GM13976 (cell line): ENCODE data around the gene ELOVL1.

Experiments used
- DNase-seq: peaks from one replicate; pipeline ENCODE4 v3.0.0; 2012; ENCODE audit warnings: low spot score
- in situ Hi-C: fragments of 300-500 bp; cut with MboI; formaldehyde crosslinking; loops from one replicate; pipeline ENCODE4 v1.12.0; 2022; ENCODE audit warnings: low sequenced_read_pairs, mixed read lengths, inconsistent platforms; ENCODE audit not compliant: unreplicated experiment
- TF ChIP-seq, protein P1 (sequence below): IDR thresholded peaks from 2 replicates; pipeline ENCODE4 v1.5.1; 2012; ENCODE audit warnings: borderline replicate concordance, mild to moderate bottlenecking; ENCODE audit not compliant: insufficient read depth; ENCODE audit errors: extremely low read depth, missing control alignments, control extremely low read depth

Gene ELOVL1

DNA sequence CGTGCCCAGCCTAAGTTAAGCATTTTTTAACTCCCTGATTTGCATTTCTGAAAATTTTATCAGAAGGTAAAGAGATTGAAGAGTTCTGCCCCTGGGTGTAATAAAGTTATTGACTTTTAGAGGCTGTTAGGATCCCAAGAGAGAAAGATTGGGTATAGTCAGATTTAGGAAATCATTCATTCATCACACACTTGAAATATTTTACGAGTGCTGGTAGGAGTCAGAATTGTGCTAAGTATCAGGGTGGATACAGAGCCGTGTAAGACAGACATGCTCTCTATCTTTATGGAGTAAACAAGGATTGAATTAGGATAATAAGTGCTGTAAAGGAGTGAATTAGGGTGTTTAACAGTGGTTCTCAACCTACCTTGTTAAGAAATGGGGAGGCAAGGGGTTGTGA is 24.9 kb upstream of the ELOVL1 start:
- DNase-seq = no peak
- TF ChIP-seq, protein P1, sequence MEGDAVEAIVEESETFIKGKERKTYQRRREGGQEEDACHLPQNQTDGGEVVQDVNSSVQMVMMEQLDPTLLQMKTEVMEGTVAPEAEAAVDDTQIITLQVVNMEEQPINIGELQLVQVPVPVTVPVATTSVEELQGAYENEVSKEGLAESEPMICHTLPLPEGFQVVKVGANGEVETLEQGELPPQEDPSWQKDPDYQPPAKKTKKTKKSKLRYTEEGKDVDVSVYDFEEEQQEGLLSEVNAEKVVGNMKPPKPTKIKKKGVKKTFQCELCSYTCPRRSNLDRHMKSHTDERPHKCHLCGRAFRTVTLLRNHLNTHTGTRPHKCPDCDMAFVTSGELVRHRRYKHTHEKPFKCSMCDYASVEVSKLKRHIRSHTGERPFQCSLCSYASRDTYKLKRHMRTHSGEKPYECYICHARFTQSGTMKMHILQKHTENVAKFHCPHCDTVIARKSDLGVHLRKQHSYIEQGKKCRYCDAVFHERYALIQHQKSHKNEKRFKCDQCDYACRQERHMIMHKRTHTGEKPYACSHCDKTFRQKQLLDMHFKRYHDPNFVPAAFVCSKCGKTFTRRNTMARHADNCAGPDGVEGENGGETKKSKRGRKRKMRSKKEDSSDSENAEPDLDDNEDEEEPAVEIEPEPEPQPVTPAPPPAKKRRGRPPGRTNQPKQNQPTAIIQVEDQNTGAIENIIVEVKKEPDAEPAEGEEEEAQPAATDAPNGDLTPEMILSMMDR = no peak
- in situ Hi-C loops = no loop called here

- TF ChIP-seq, protein P1 = no peak
- DNase-seq = peak; percentile 97
- in situ Hi-C loops = no loop called here
Observed at GRCh38 chr1:43389326-43390313, 21.8 kb upstream of the ELOVL1 start, which contains the start of the genes MED8 and SZT2. Gene MED8, minus strand, starts transcription at chr1:43389800. Its CDS starts 36 bp downstream, at chr1:43389764. Gene SZT2, plus strand, starts transcription at chr1:43389899. Its CDS starts 70 bp downstream, at chr1:43389969.

- TF ChIP-seq, protein P1 = no peak
- in situ Hi-C loops = no loop called here
Observed at GRCh38 chr1:43388613-43389012, 20.8 kb upstream of the ELOVL1 start.

GRCh38 chr1:43387976-43388599 is 20.3 kb upstream of the ELOVL1 start:
- in situ Hi-C loops = no loop called here
- no peak for DNase-seq
- TF ChIP-seq, protein P1 = no peak

More at GRCh38 chr1:43388613-43389012, 20.8 kb upstream of the ELOVL1 start:
- no peak for DNase-seq

GRCh38 chr1:43386676-43387075 is 18.9 kb upstream of the ELOVL1 start:
- in situ Hi-C loops = no loop called here
- TF ChIP-seq, protein P1 = no peak
- no peak for DNase-seq

GRCh38 chr1:43383449-43383848 is 15.6 kb upstream of the ELOVL1 start:
- TF ChIP-seq, protein P1 = no peak
- no peak for DNase-seq
- in situ Hi-C loops = no loop called here
